ENCODE data around the gene ASB1. TPM values are rescaled to one million over a fixed set of nuclear protein-coding genes. Genes with fewer than 3 reads are reported as not detected.

Gene ASB1
- total and polyA plus RNA-seq, 8 donors = 10.7 to 36.8 (median 18.5) TPM

DNA sequence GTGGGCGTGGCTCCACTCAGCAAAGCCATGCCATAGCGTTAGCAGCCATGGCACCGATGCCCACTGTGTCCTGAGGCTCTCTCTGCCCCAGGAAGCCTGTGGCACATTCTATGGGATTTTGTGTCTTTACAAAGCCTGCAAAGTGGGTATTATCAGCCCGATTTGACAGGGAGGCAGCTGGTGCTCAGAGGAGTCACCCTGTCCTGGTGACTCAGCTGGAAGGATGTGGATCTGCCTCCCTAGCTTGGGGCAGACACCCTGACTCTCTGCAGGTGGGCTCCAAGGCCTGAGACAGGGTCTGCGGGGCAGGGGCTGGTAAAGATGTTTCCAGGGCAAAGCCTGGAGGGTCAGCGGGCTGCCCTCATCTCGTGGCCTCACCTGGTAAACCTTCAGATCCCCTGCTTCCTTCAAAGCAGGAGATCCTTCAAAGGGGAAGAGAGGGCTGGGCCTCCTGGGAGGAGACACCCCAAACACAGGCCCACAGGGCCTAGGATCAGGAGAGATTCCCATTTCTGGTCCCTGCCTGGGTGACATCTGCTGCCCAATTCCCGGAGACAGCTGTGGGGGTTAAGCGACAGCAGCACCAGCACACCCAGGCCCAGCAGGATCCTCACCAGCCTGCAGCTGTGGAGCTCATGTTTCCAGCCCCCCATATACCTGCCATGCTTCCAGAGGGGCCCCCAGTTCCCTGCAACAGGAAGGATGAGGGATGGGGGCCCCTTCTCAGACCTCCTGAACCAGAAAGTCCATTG is 3.0 kb upstream of the ASB1 start:
- DNase-seq = peak in 1 of 2 donors; percentile 13
- Histone ChIP-seq H3K4me1 (peaks cover 18 to 37% (median 29%) of the 10 kb centered on the region in 4 donors), H3K4me3 (no peak overlapping the region), H3K27me3 (no peaks in the 10 kb centered on the region), H3K36me3 (no peaks in the 10 kb centered on the region), H3K9me3 (no peaks in the 10 kb centered on the region), H3K27ac (no peak overlapping the region)
- 76 to 92% (median 84%) methylated on average over 7 to 9 of the region's 9 CpGs for WGBS, 5 donors
- intact Hi-C loops (cut with DNase I; ENCODE audit: low total_unique reads) = no loop called here
- no peak for TF ChIP-seq POLR2A (IDR thresholded peaks at IDR 0.05)

DNA sequence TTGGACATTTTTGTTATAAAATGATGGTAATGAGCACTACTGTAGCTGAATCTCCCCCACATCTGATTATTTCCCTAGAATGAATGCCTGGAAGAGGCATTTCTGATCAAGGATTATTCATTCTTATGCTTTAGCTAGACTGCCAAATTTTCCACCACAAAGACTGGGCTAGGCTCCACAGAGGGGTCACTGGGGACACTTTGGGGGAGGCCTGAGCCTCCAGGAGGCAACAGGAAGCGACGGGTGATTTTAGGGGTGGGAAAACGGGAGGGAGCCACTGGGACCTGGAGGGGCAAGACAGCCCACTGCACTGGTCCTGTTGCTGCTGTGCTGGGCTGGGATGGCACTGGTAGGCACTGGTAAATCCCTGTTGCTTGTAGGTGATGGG is 2.4 kb upstream of the ASB1 start:
- TF ChIP-seq, protein P1, sequence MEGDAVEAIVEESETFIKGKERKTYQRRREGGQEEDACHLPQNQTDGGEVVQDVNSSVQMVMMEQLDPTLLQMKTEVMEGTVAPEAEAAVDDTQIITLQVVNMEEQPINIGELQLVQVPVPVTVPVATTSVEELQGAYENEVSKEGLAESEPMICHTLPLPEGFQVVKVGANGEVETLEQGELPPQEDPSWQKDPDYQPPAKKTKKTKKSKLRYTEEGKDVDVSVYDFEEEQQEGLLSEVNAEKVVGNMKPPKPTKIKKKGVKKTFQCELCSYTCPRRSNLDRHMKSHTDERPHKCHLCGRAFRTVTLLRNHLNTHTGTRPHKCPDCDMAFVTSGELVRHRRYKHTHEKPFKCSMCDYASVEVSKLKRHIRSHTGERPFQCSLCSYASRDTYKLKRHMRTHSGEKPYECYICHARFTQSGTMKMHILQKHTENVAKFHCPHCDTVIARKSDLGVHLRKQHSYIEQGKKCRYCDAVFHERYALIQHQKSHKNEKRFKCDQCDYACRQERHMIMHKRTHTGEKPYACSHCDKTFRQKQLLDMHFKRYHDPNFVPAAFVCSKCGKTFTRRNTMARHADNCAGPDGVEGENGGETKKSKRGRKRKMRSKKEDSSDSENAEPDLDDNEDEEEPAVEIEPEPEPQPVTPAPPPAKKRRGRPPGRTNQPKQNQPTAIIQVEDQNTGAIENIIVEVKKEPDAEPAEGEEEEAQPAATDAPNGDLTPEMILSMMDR (IDR thresholded peaks at IDR 0.05) = no peak
- no peak for TF ChIP-seq POLR2A (IDR thresholded peaks at IDR 0.05)
- no peak for TF ChIP-seq EP300 (IDR thresholded peaks at IDR 0.05)
- TF ChIP-seq POLR2AphosphoS5 (IDR thresholded peaks at IDR 0.05) = no peak
- 80 to 95% (median 89%) methylated on average over 3 of the region's 3 CpGs for WGBS, 5 donors
- Histone ChIP-seq H3K4me1 (peaks cover 19 to 40% (median 33%) of the 10 kb centered on the region in 4 donors), H3K27me3 (no peaks in the 10 kb centered on the region), H3K9me3 (no peaks in the 10 kb centered on the region), H3K27ac (no peak overlapping the region), H3K4me3 (no peak overlapping the region), H3K36me3 (no peaks in the 10 kb centered on the region)
- intact Hi-C loops (cut with DNase I; ENCODE audit: low total_unique reads) = no loop called here
- peak in 1 of 2 donors; percentile 9 for DNase-seq

DNA sequence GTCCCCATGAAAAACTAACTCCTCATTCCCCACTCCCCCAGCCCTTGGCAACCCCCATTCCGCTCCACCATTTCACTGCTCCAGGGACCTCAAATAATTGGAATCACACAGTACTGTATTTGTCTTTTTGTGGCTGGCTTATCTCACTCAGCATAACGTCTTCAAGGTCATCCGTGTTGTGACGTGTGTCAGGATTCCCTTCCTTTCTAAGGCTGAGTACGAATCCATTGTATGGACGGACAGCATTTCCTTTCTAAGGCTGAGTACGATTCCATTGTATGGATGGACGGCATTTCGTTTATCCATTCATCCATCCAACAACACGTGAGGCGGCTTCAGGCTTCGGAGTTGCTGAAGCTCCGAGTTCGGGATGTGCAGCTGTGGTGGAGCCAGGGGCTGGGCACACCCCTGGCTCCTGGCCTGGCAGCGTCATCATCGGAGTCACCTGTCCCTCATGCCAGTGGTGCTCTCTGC is 1.2 kb upstream of the ASB1 start:
- peaks cover 19 to 41% (median 35%) of the 10 kb centered on the region in 4 donors for H3K4me1 ChIP-seq
- H3K36me3 ChIP-seq = peaks cover 0 to 6% (median 2%) of the 10 kb centered on the region in 4 donors
- H3K9me3 ChIP-seq = peaks cover 0 to 2% (median under 1%) of the 10 kb centered on the region in 4 donors
- peak overlapping the region in 3 of 4 donors; percentile 77 to 94 (median 89) for H3K4me3 ChIP-seq
- intact Hi-C loops (cut with DNase I; ENCODE audit: low total_unique reads) = no loop called here
- TF ChIP-seq, protein P1 (IDR thresholded peaks at IDR 0.05) = no peak
- TF ChIP-seq EP300 (IDR thresholded peaks at IDR 0.05) (no peak), POLR2AphosphoS5 (IDR thresholded peaks at IDR 0.05) (no peak), POLR2A (IDR thresholded peaks at IDR 0.05) (no peak)
- DNase-seq = peak in 1 of 2 donors; percentile 1
- WGBS, 5 donors = 62 to 74% (median 67%) methylated on average over 14 to 16 of the region's 16 CpGs
- no peaks in the 10 kb centered on the region for H3K27me3 ChIP-seq
- H3K27ac ChIP-seq = peak overlapping the region in 2 of 5 donors; percentile 91 to 96

DNA sequence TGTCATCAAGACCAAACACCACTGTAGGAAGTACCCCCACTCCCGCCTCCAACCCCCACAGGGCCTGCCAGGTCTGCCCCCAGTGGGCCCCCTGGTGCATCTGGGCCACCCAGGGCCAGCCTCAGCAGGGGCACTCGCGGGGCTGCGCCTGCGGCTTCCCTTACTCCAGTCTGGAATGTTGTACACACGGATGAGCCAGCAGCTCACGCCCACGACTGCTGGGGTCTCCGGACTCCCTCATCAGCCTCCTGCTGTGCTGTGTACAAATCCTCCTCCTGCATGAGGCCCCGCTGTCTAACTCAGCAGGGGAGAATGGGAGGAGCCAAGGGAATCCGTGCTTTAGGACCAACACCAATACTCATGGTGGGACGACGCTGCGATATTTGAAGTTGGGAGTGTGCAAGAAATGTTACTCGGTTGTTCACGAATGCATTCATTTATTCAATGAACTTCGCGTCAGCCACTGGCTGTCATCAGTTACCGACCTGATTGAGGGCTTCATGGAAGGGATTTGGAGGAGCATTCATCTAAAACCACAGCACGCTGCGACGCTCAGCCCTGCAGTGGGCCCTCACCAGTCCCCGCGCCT is 654 bp upstream of the ASB1 start:
- intact Hi-C loops (cut with DNase I; ENCODE audit: low total_unique reads) = no loop called here

DNA sequence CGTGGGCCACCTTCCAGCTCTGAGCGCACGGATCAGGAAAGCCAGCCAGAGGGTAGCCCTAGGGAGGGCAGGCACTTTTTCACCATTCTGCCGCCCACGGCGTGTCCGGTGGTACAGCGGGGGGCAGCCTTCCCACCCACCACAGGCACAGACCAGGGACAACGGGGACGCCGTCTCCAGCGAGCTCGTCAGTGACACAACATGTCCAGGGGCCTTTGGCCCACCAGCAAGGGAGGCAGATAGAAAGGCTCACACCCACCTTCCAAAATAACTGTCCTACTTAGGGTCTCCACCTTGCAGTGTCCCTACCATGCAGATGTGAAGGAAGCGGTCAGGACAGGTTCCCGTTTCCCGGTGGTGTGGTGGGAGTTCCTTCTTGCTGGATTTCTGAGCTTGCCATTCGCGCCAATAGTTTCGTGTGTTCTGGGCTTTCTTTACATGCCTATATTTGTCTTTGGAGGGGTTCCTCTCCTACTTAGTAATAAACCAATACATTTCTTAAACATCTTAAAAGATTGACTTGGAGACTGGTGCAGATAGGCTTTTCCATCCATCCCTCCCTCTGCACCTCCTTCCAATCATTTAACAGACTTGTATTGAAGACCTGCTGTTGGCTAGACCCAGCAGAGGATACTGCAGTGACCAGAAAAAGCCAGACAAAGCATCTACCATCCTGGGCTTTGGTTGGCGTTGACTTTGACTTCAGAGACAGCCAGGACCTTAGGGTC is 872 bp downstream of the ASB1 start:
- intact Hi-C loops (cut with DNase I; ENCODE audit: low total_unique reads) = no loop called here
- peak in 1 of 2 donors; percentile 18 for DNase-seq
- Histone ChIP-seq H3K27me3 (no peaks in the 10 kb centered on the region), H3K4me1 (peaks cover 29 to 54% (median 39%) of the 10 kb centered on the region in 4 donors), H3K9me3 (peaks cover 0 to 5% (median 1%) of the 10 kb centered on the region in 4 donors), H3K27ac (peak overlapping the region; percentile 91 to 97 (median 94)), H3K36me3 (peaks cover 0 to 8% (median 3%) of the 10 kb centered on the region in 4 donors), H3K4me3 (peak overlapping the region; percentile 77 to 98 (median 92))
- TF ChIP-seq POLR2AphosphoS5 (IDR thresholded peaks at IDR 0.05) = no peak
- WGBS, 5 donors = 6 to 11% (median 7%) methylated on average over 14 to 20 of the region's 20 CpGs

More for the DNA sequence above, 654 bp upstream of the ASB1 start:
- Histone ChIP-seq H3K4me1 (peaks cover 23 to 42% (median 33%) of the 10 kb centered on the region in 4 donors), H3K27me3 (no peaks in the 10 kb centered on the region), H3K9me3 (peaks cover 0 to 5% (median 1%) of the 10 kb centered on the region in 4 donors), H3K36me3 (peaks cover 0 to 8% (median 3%) of the 10 kb centered on the region in 4 donors), H3K27ac (peak overlapping the region; percentile 91 to 97 (median 94)), H3K4me3 (peak overlapping the region; percentile 77 to 98 (median 92))
- DNase-seq = peak; percentile 25 to 72
- 3 to 6% (median 6%) methylated on average over 12 to 24 of the region's 24 CpGs for WGBS, 5 donors
- TF ChIP-seq POLR2AphosphoS5 (IDR thresholded peaks at IDR 0.05) = no peak
